ENCODE results near the gene PRDM12.

The PRDM12 gene

DNA sequence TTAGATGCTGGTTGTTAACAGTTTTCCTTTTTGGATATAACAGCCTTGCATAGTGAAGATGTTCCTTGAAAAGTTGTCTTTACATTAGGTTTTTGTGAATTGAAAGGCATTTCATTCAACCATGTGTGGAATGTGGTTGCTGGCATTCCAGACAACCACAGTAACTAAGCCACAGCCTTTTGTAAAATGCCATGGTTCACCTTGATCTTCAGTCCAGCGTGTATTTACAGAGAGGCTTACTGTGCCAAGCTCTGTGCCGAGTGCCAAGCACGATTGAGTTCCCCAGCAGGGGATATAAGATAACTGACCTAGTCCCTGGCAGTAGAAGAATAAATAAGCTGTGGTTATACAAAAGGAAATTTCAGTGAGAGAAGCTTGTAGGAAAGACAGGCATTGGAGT is 34.1 kb downstream of the PRDM12 start:
- no CpG with 5 or more reads among the region's 3 CpGs for WGBS, 2 donors (ENCODE audit: extremely low coverage in 2 of 2, insufficient read length in 2 of 2, insufficient replicate concordance in 1 of 2)
- Histone ChIP-seq H3K14ac (ENCODE audit: low read length) (no peak overlapping the region), H3K4me2 (ENCODE audit: insufficient read depth, low read length, poor library complexity, severe bottlenecking) (no peak overlapping the region), H2BK5ac (ENCODE audit: low read length) (no peak overlapping the region), H3K23ac (ENCODE audit: low read depth, low read length, poor library complexity) (no peak overlapping the region), H2AFZ (ENCODE audit: low read length) (no peak overlapping the region), H2BK15ac (ENCODE audit: low read length) (no peak overlapping the region), H2BK12ac (ENCODE audit: low read length) (no peak overlapping the region), H3K4me1 (ENCODE audit: control insufficient read depth in 2 of 2, insufficient read depth in 1 of 2, low read depth in 1 of 2, low read length in 2 of 2) (peaks cover 4 to 10% of the 10 kb centered on the region in 2 donors), H3K79me1 (ENCODE audit: low read depth, low read length) (peaks cover 14% of the 10 kb centered on the region), H3K27ac (replicated peaks; ENCODE audit: low read length) (no peak overlapping the region), H3K36me3 (replicated peaks in 1 of 2; ENCODE audit: control insufficient read depth in 2 of 2, insufficient read depth in 2 of 2, low read length in 2 of 2) (peaks cover 51 to 82% of the 10 kb centered on the region in 2 donors), H3K4ac (ENCODE audit: low read length) (no peak overlapping the region), H4K91ac (ENCODE audit: low read depth, low read length, poor library complexity) (no peak overlapping the region), H3K9ac (ENCODE audit: low read depth, low read length, poor library complexity) (no peak overlapping the region), H3K9me3 (replicated peaks in 1 of 2; ENCODE audit: control insufficient read depth in 2 of 2, insufficient read depth in 1 of 2, low read depth in 1 of 2, low read length in 2 of 2) (no peaks in the 10 kb centered on the region), H3K4me3 (ENCODE audit: low read length in 2 of 2) (no peak overlapping the region), H3K27me3 (ENCODE audit: control insufficient read depth in 3 of 3, insufficient read depth in 3 of 3, low read depth in 1 of 3, low read length in 3 of 3) (no peaks in the 10 kb centered on the region), H3K18ac (ENCODE audit: low read length) (no peak overlapping the region), H4K8ac (ENCODE audit: low read depth, low read length) (no peak overlapping the region), H2AK5ac (ENCODE audit: low read depth, low read length) (no peak overlapping the region), H2BK120ac (ENCODE audit: low read depth, low read length) (no peak overlapping the region)
- no peak for DNase-seq (ENCODE audit: low spot score)

DNA sequence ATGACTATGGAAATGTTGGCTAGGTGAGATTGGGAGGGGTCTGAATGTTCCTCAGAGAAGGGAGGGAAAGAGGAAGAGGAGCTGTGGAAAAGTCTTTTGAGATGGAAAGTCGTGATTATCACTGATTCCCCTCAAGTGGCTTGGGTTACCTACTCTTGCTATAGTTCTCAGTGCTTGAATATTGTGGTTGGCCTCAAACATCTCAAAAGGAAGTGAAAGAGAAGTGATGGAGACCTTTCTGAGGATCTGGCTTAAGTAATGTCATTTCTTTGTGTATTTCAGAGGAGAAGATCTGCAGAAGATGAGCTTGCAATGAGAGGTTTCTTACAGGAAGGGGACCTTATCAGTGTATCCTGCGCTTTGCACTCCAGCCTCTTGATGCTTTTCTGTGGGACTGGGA is 34.7 kb downstream of the PRDM12 start:
- Histone ChIP-seq H2AFZ (ENCODE audit: low read length) (no peak overlapping the region), H2BK12ac (ENCODE audit: low read length) (no peak overlapping the region), H3K9ac (ENCODE audit: low read depth, low read length, poor library complexity) (no peak overlapping the region), H3K14ac (ENCODE audit: low read length) (no peak overlapping the region), H3K4ac (ENCODE audit: low read length) (no peak overlapping the region), H3K23ac (ENCODE audit: low read depth, low read length, poor library complexity) (no peak overlapping the region), H3K4me1 (ENCODE audit: control insufficient read depth in 2 of 2, insufficient read depth in 1 of 2, low read depth in 1 of 2, low read length in 2 of 2) (peaks cover 4 to 10% of the 10 kb centered on the region in 2 donors), H2AK5ac (ENCODE audit: low read depth, low read length) (no peak overlapping the region), H3K4me3 (ENCODE audit: low read length in 2 of 2) (no peak overlapping the region), H3K27ac (replicated peaks; ENCODE audit: low read length) (no peak overlapping the region), H2BK5ac (ENCODE audit: low read length) (no peak overlapping the region), H3K79me1 (ENCODE audit: low read depth, low read length) (peaks cover 11% of the 10 kb centered on the region), H3K9me3 (replicated peaks in 1 of 2; ENCODE audit: control insufficient read depth in 2 of 2, insufficient read depth in 1 of 2, low read depth in 1 of 2, low read length in 2 of 2) (no peaks in the 10 kb centered on the region), H4K91ac (ENCODE audit: low read depth, low read length, poor library complexity) (no peak overlapping the region), H2BK120ac (ENCODE audit: low read depth, low read length) (no peak overlapping the region), H4K8ac (ENCODE audit: low read depth, low read length) (no peak overlapping the region), H3K4me2 (ENCODE audit: insufficient read depth, low read length, poor library complexity, severe bottlenecking) (no peak overlapping the region), H2BK15ac (ENCODE audit: low read length) (no peak overlapping the region), H3K27me3 (ENCODE audit: control insufficient read depth in 3 of 3, insufficient read depth in 3 of 3, low read depth in 1 of 3, low read length in 3 of 3) (no peaks in the 10 kb centered on the region), H3K36me3 (replicated peaks in 1 of 2; ENCODE audit: control insufficient read depth in 2 of 2, insufficient read depth in 2 of 2, low read length in 2 of 2) (peaks cover 56 to 88% of the 10 kb centered on the region in 2 donors), H3K18ac (ENCODE audit: low read length) (no peak overlapping the region)
- no peak for DNase-seq (ENCODE audit: low spot score)
- WGBS, 2 donors (ENCODE audit: extremely low coverage in 2 of 2, insufficient read length in 2 of 2, insufficient replicate concordance in 1 of 2): no CpG with 5 or more reads among the region's 2 CpGs

DNA sequence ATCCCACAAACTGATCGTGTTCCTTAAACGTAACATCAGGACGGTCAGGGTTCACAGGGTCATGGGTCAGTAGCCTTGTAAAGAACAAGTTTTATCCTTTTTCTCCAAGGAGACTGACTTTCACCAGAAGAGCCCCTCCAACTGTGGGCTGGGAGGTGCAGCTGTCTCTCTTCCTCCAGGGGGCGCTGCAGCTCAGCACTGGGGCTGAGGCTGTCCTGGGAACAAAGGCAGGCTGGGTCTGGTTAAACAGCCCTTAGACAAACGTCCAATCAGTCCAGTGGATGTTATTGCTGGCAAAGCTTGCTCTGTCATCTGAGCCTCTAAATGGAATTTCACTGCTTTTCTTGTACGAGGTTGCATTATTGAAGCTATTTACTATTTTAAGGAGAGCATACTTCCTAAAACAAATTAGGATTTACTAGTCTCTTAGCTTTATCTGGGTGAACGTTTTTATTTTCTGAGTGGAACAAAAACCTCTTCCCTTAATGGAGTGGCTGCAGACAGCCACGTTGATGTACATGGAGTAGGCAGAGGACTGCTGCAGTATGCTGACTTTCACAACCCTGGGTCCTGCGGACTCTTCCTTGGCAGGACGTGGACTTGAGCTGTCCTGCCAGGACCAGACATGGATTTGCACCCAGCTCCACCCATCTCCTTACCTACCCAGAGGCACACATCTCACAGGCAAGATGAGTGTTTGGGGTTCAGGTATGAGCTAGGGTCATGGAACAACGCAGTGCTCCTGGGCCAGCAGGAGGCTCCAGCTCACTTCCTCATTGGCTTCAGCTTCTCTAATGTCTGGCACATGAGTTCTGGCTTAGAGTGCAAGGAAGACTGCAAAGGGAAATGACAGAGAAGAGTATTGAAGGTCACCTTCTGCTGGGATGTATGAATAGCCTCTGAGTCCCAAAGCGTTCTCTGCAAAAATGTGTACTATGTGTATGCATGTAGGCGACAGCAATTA is 36.9 kb downstream of the PRDM12 start:
- Histone ChIP-seq H3K4me1 (ENCODE audit: control insufficient read depth in 2 of 2, insufficient read depth in 1 of 2, low read depth in 1 of 2, low read length in 2 of 2) (peaks cover 2 to 3% of the 10 kb centered on the region in 2 donors), H2BK5ac (ENCODE audit: low read length) (no peak overlapping the region), H3K27me3 (ENCODE audit: control insufficient read depth in 3 of 3, insufficient read depth in 3 of 3, low read depth in 1 of 3, low read length in 3 of 3) (no peaks in the 10 kb centered on the region), H3K79me1 (ENCODE audit: low read depth, low read length) (peaks cover 7% of the 10 kb centered on the region), H2AFZ (ENCODE audit: low read length) (no peak overlapping the region), H4K8ac (ENCODE audit: low read depth, low read length) (no peak overlapping the region), H3K4ac (ENCODE audit: low read length) (no peak overlapping the region), H3K4me3 (ENCODE audit: low read length in 2 of 2) (no peak overlapping the region), H3K18ac (ENCODE audit: low read length) (peak overlapping the region; percentile 20), H3K9ac (ENCODE audit: low read depth, low read length, poor library complexity) (no peak overlapping the region), H3K36me3 (replicated peaks in 1 of 2; ENCODE audit: control insufficient read depth in 2 of 2, insufficient read depth in 2 of 2, low read length in 2 of 2) (peaks cover 51 to 93% of the 10 kb centered on the region in 2 donors), H2AK5ac (ENCODE audit: low read depth, low read length) (peak overlapping the region; percentile 33), H4K91ac (ENCODE audit: low read depth, low read length, poor library complexity) (no peak overlapping the region), H2BK12ac (ENCODE audit: low read length) (no peak overlapping the region), H3K14ac (ENCODE audit: low read length) (no peak overlapping the region), H3K9me3 (replicated peaks in 1 of 2; ENCODE audit: control insufficient read depth in 2 of 2, insufficient read depth in 1 of 2, low read depth in 1 of 2, low read length in 2 of 2) (no peaks in the 10 kb centered on the region), H3K23ac (ENCODE audit: low read depth, low read length, poor library complexity) (no peak overlapping the region), H3K27ac (replicated peaks; ENCODE audit: low read length) (no peak overlapping the region), H3K4me2 (ENCODE audit: insufficient read depth, low read length, poor library complexity, severe bottlenecking) (no peak overlapping the region), H2BK120ac (ENCODE audit: low read depth, low read length) (no peak overlapping the region), H2BK15ac (ENCODE audit: low read length) (no peak overlapping the region)
- no CpG with 5 or more reads among the region's 13 CpGs for WGBS, 2 donors (ENCODE audit: extremely low coverage in 2 of 2, insufficient read length in 2 of 2, insufficient replicate concordance in 1 of 2)
- peak; percentile 82 for DNase-seq (ENCODE audit: low spot score)

DNA sequence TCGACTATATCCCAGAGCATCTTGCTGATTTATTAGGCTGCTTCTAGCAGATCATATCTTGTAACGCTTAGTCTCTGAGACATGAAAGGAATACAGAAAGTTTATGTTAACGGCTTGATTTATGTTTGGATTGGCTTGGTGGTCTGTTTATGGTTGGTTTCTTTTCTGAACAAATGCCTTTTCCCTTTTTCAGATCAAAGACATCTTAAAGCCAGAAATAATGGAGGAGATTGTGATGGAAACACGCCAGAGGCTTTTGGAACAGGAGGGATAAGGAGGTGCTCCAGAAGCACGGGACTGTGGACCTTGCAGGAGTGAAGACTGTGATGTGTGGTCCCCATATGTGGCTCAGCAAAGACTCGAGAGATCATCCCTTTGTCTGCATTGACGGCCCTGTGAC is 39.1 kb downstream of the PRDM12 start:
- no peak overlapping the region for H2BK120ac ChIP-seq (ENCODE audit: low read depth, low read length)

More for the DNA sequence above, 39.1 kb downstream of the PRDM12 start:
- Histone ChIP-seq H3K27ac (replicated peaks; ENCODE audit: low read length) (no peak overlapping the region), H3K4ac (ENCODE audit: low read length) (no peak overlapping the region), H3K4me1 (ENCODE audit: control insufficient read depth in 2 of 2, insufficient read depth in 1 of 2, low read depth in 1 of 2, low read length in 2 of 2) (peaks cover 2 to 3% of the 10 kb centered on the region in 2 donors), H3K23ac (ENCODE audit: low read depth, low read length, poor library complexity) (no peak overlapping the region), H2AFZ (ENCODE audit: low read length) (no peak overlapping the region), H3K36me3 (replicated peaks in 1 of 2; ENCODE audit: control insufficient read depth in 2 of 2, insufficient read depth in 2 of 2, low read length in 2 of 2) (peaks cover 36 to 79% of the 10 kb centered on the region in 2 donors), H4K8ac (ENCODE audit: low read depth, low read length) (no peak overlapping the region), H2BK5ac (ENCODE audit: low read length) (no peak overlapping the region), H3K14ac (ENCODE audit: low read length) (no peak overlapping the region), H3K9me3 (replicated peaks in 1 of 2; ENCODE audit: control insufficient read depth in 2 of 2, insufficient read depth in 1 of 2, low read depth in 1 of 2, low read length in 2 of 2) (no peaks in the 10 kb centered on the region), H3K4me2 (ENCODE audit: insufficient read depth, low read length, poor library complexity, severe bottlenecking) (no peak overlapping the region), H3K79me1 (ENCODE audit: low read depth, low read length) (peaks cover 3% of the 10 kb centered on the region), H2BK15ac (ENCODE audit: low read length) (no peak overlapping the region), H3K9ac (ENCODE audit: low read depth, low read length, poor library complexity) (no peak overlapping the region), H3K18ac (ENCODE audit: low read length) (no peak overlapping the region), H2AK5ac (ENCODE audit: low read depth, low read length) (no peak overlapping the region), H3K4me3 (ENCODE audit: low read length in 2 of 2) (no peak overlapping the region), H4K91ac (ENCODE audit: low read depth, low read length, poor library complexity) (no peak overlapping the region), H2BK12ac (ENCODE audit: low read length) (no peak overlapping the region), H3K27me3 (ENCODE audit: control insufficient read depth in 3 of 3, insufficient read depth in 3 of 3, low read depth in 1 of 3, low read length in 3 of 3) (no peaks in the 10 kb centered on the region)
- no peak for DNase-seq (ENCODE audit: low spot score)
- WGBS, 2 donors (ENCODE audit: extremely low coverage in 2 of 2, insufficient read length in 2 of 2, insufficient replicate concordance in 1 of 2): no CpG with 5 or more reads among the region's 7 CpGs
